GM21717 (cell line): ENCODE measurements around the gene PLEKHA4.
"Not testable (repeated sequence)": the region's sequence is repeated elsewhere in the genome, so short reads cannot be mapped to it uniquely, and the experiment has no call there.

Experiments used
- ATAC-seq: cut with Tn5 transposase; IDR thresholded peaks from one replicate; pipeline ENCODE4 v1.9.1; 2021; ENCODE audit warnings: mild to moderate bottlenecking, moderate library complexity; ENCODE audit not compliant: unreplicated experiment

The PLEKHA4 gene

GRCh38 chr19:48887861-48888612 is 19.6 kb upstream of the PLEKHA4 start:
- no peak for ATAC-seq

- no peak for ATAC-seq
These were observed 15.3 kb upstream of the PLEKHA4 start for GRCh38 chr19:48883726-48884125.

GRCh38 chr19:48881741-48882657 is 13.6 kb upstream of the PLEKHA4 start:
- no peak for ATAC-seq

- not testable (repeated sequence) for ATAC-seq
These were observed 11.3 kb upstream of the PLEKHA4 start for GRCh38 chr19:48879696-48880095.

- ATAC-seq: no peak
These were observed 10.7 kb upstream of the PLEKHA4 start for GRCh38 chr19:48879025-48879637.

- no peak for ATAC-seq
These were observed 10.0 kb upstream of the PLEKHA4 start for GRCh38 chr19:48878196-48879024.

GRCh38 chr19:48877855-48878195 is 9.4 kb upstream of the PLEKHA4 start:
- no peak for ATAC-seq

GRCh38 chr19:48876043-48876981 is 7.9 kb upstream of the PLEKHA4 start:
- ATAC-seq: not testable (repeated sequence)

- ATAC-seq: no peak
These were observed 6.1 kb upstream of the PLEKHA4 start for GRCh38 chr19:48874303-48875135.

- ATAC-seq: no peak
These were observed 5.3 kb upstream of the PLEKHA4 start for GRCh38 chr19:48873476-48874302.

GRCh38 chr19:48872884-48873475 is 4.6 kb upstream of the PLEKHA4 start:
- ATAC-seq: no peak

GRCh38 chr19:48872182-48872883 is 3.9 kb upstream of the PLEKHA4 start, which contains the start of gene PPP1R15A:
Gene PPP1R15A (plus strand): TSS chr19:48872421. CDS start chr19:48873234, 813 bp downstream.
- ATAC-seq: peak; percentile 42

GRCh38 chr19:48871471-48872181 is 3.2 kb upstream of the PLEKHA4 start:
- not testable (repeated sequence) for ATAC-seq

GRCh38 chr19:48870048-48870447 is 1.6 kb upstream of the PLEKHA4 start:
- no peak for ATAC-seq

- no peak for ATAC-seq
These were observed 687 bp downstream of the PLEKHA4 start for GRCh38 chr19:48867746-48868113.

GRCh38 chr19:48867123-48867745 is 1.2 kb downstream of the PLEKHA4 start:
- ATAC-seq: no peak
